Activated CD4-positive, alpha-beta T cell treated with anti-CD3 and anti-CD28 coated beads, Interleukin-2, amount 10 ng/mL, durations not matched to agents 24 days and 14 days (primary cell): Measurements from ENCODE around the gene NDOR1. TPM values are rescaled to one million over a fixed set of nuclear protein-coding genes. Genes with fewer than 3 reads are reported as not detected.

Experiments used
- DNase-seq: peaks from one replicate; pipeline ENCODE4 v3.0.0; 2022
- H3K27ac Mint-ChIP-seq: one replicate; pipeline ENCODE4 v1.8.0; 2022; ENCODE audit warnings: mild to moderate bottlenecking, mixed read lengths
- H3K27me3 Mint-ChIP-seq: one replicate; pipeline ENCODE4 v1.8.0; 2022; ENCODE audit warnings: mixed read lengths
- H3K36me3 Mint-ChIP-seq: one replicate; pipeline ENCODE4 v1.8.0; 2022; ENCODE audit warnings: low read depth, mild to moderate bottlenecking, mixed read lengths
- H3K4me1 Mint-ChIP-seq: one replicate; pipeline ENCODE4 v1.8.0; 2021; ENCODE audit warnings: mixed read lengths
- H3K4me3 Mint-ChIP-seq: one replicate; pipeline ENCODE4 v1.8.0; 2022; ENCODE audit warnings: mild to moderate bottlenecking, moderate library complexity, mixed read lengths
- H3K9me3 Mint-ChIP-seq: one replicate; pipeline ENCODE4 v1.8.0; 2021; ENCODE audit warnings: mixed read lengths
- intact Hi-C: fragments of 100-400 bp; cut with micrococcal nuclease; formaldehyde crosslinking; loops from one replicate; pipeline ENCODE4 v1.15.1; 2023
- total RNA-seq: library from RNA; stranded (reverse); gene quantifications from 2 replicates; pipeline ENCODE4 v1.2.3, GENCODE V29; 2022

Gene NDOR1
- total RNA-seq, 1 donor from 2014 or later: 45.1 TPM

DNA sequence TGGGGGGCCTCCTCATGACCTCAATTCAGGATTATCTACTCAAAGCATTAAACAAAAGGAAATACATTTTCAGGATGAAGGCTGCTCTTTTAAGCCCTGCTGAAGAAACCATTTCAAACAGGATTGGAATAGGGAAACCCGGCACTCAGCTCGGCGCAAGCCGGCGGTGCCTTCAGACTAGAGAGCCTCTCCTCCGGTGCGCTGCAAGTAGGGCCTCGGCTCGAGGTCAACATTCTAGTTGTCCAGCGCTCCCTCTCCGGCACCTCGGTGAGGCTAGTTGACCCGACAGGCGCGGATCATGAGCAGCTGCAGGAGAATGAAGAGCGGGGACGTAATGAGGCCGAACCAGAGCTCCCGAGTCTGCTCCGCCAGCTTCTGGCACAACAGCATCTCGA lies 772 bp upstream of the NDOR1 start:
- no peak for DNase-seq
- H3K27ac Mint-ChIP-seq: peak overlapping the region; percentile 91
- no peaks in the 10 kb centered on the region for H3K27me3 Mint-ChIP-seq
- intact Hi-C loops: loop anchor here (1.0 to 5.0 kb wide), 4 partner anchors 16 to 75 kb away; partner anchors contain the start of genes ANAPC2, SSNA1 and TUBB4B
- peak overlapping the region; percentile 94 for H3K4me3 Mint-ChIP-seq
- peaks cover 24% of the 10 kb centered on the region for H3K36me3 Mint-ChIP-seq
- no peaks in the 10 kb centered on the region for H3K9me3 Mint-ChIP-seq
- H3K4me1 Mint-ChIP-seq: peaks cover 30% of the 10 kb centered on the region

DNA sequence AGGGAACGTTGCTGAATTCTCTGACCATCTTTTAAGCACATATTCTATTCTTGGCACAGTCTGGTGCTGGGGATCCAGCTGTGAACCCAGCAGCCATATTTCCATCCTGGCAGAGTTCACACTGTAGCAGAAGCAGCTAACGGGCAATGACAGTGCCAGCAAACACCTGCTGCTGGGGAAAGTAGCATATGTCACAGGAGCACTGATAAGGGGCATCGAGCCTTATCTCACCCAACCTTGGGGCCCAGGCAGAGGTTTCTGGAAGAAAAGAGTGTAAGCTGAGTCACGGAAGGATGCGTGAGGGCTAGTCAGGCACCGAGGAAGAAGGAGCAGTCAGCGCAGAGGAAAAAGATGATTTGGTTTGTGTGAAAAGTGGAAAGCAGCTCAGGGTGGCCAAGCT lies 1.1 kb downstream of the NDOR1 start:
- Mint-ChIP-seq H3K27ac (peak overlapping the region; percentile 93), H3K36me3 (peaks cover 26% of the 10 kb centered on the region), H3K27me3 (no peaks in the 10 kb centered on the region), H3K4me3 (peak overlapping the region; percentile 94), H3K9me3 (no peaks in the 10 kb centered on the region), H3K4me1 (peaks cover 28% of the 10 kb centered on the region)
- DNase-seq: no peak
- intact Hi-C loops: no loop called here

DNA sequence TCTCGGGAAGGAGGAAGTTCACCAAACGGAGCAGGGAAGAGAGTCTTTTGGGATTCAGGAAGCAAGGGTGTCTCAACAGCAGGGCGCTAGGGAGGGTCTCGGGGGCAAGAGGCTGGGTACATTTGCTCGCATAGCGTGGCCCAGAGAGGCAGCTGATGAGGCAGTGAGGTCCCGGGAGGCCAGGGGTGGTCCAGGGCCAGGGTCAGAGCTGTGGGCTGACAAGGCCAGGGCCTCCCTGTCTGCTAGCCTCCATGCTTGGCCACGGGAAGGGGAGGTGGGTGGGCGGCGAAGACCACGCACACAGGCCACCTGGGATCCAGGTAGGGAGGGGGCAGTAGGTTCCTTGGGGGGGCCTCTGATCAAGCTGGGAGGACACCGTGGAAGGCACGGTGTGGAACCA lies 6.0 kb downstream of the NDOR1 start:
- H3K4me1 Mint-ChIP-seq: peaks cover 11% of the 10 kb centered on the region
- H3K27ac Mint-ChIP-seq: no peak overlapping the region
- no peaks in the 10 kb centered on the region for H3K9me3 Mint-ChIP-seq
- intact Hi-C loops: no loop called here
- no peak overlapping the region for H3K4me3 Mint-ChIP-seq
- no peaks in the 10 kb centered on the region for H3K27me3 Mint-ChIP-seq
- DNase-seq: no peak
- peaks cover 21% of the 10 kb centered on the region for H3K36me3 Mint-ChIP-seq

DNA sequence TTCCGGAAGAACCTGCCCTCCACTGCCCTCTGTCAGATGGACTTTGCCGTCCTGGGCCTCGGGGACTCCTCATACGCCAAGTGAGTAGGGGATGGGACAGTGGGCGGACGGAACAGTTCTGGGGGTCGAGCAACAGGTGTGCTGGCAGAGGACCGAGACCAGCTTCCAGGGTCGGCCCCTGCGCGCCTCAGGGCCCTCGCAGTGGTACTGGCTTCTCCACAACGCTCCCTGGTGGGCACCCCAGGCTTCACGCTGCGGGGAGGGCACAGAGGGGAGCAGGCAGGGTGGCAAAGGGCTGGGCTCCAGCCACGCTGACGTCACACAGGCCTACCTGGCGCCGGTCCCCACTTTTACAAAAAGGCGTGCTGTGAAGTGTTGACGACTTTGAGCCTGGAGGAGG lies 7.0 kb downstream of the NDOR1 start:
- Mint-ChIP-seq H3K4me3 (no peak overlapping the region), H3K27me3 (no peaks in the 10 kb centered on the region), H3K4me1 (peaks cover 1% of the 10 kb centered on the region), H3K36me3 (peaks cover 16% of the 10 kb centered on the region), H3K27ac (no peak overlapping the region), H3K9me3 (no peaks in the 10 kb centered on the region)
- intact Hi-C loops: no loop called here
- DNase-seq: no peak

- H3K36me3 Mint-ChIP-seq: peaks cover 11% of the 10 kb centered on the region
- H3K9me3 Mint-ChIP-seq: no peaks in the 10 kb centered on the region
- no peaks in the 10 kb centered on the region for H3K4me1 Mint-ChIP-seq
- no peak for DNase-seq
- no peak overlapping the region for H3K27ac Mint-ChIP-seq
- H3K27me3 Mint-ChIP-seq: no peaks in the 10 kb centered on the region
- intact Hi-C loops: no loop called here
- no peak overlapping the region for H3K4me3 Mint-ChIP-seq
These were observed 7.9 kb downstream of the NDOR1 start for GRCh38 chr9:137213160-137214060.

DNA sequence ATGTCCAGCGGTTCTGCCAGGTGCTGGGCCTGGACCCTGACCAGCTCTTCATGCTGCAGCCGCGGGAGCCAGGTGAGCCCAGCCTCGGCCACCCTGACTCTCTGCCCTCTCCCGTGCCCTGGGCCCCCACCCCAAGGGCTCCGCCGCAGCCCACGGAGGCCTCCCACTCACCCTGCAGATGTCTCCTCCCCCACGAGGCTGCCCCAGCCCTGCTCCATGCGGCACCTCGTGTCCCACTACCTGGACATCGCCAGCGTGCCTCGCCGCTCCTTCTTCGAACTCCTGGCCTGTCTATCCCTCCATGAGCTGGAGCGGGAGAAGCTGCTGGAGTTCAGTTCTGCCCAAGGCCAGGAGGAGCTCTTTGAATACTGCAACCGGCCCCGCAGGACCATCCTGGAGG lies 9.1 kb downstream of the NDOR1 start:
- H3K27ac Mint-ChIP-seq: no peak overlapping the region
- intact Hi-C loops: no loop called here
- peaks cover 6% of the 10 kb centered on the region for H3K36me3 Mint-ChIP-seq
- no peak for DNase-seq
- no peaks in the 10 kb centered on the region for H3K9me3 Mint-ChIP-seq
- H3K27me3 Mint-ChIP-seq: no peaks in the 10 kb centered on the region
- H3K4me3 Mint-ChIP-seq: no peak overlapping the region
- no peaks in the 10 kb centered on the region for H3K4me1 Mint-ChIP-seq

- DNase-seq: no peak
- H3K27me3 Mint-ChIP-seq: no peaks in the 10 kb centered on the region
- H3K4me1 Mint-ChIP-seq: no peaks in the 10 kb centered on the region
- H3K27ac Mint-ChIP-seq: no peak overlapping the region
- peaks cover 4% of the 10 kb centered on the region for H3K36me3 Mint-ChIP-seq
- intact Hi-C loops: no loop called here
- no peaks in the 10 kb centered on the region for H3K9me3 Mint-ChIP-seq
- no peak overlapping the region for H3K4me3 Mint-ChIP-seq
These were observed 9.9 kb downstream of the NDOR1 start for GRCh38 chr9:137215196-137215986.

GRCh38 chr9:137216188-137216965 lies 10.9 kb downstream of the NDOR1 start:
- no peaks in the 10 kb centered on the region for H3K9me3 Mint-ChIP-seq
- no peak overlapping the region for H3K4me3 Mint-ChIP-seq
- H3K27me3 Mint-ChIP-seq: no peaks in the 10 kb centered on the region
- DNase-seq: no peak
- peaks cover 4% of the 10 kb centered on the region for H3K36me3 Mint-ChIP-seq
- intact Hi-C loops: no loop called here
- no peaks in the 10 kb centered on the region for H3K4me1 Mint-ChIP-seq
- H3K27ac Mint-ChIP-seq: no peak overlapping the region

- no peaks in the 10 kb centered on the region for H3K4me1 Mint-ChIP-seq
- H3K4me3 Mint-ChIP-seq: no peak overlapping the region
- intact Hi-C loops: no loop called here
- no peak overlapping the region for H3K27ac Mint-ChIP-seq
- no peak for DNase-seq
- H3K36me3 Mint-ChIP-seq: peaks cover 4% of the 10 kb centered on the region
- no peaks in the 10 kb centered on the region for H3K27me3 Mint-ChIP-seq
- no peaks in the 10 kb centered on the region for H3K9me3 Mint-ChIP-seq
These were observed 12.0 kb downstream of the NDOR1 start for GRCh38 chr9:137217276-137218211.

DNA sequence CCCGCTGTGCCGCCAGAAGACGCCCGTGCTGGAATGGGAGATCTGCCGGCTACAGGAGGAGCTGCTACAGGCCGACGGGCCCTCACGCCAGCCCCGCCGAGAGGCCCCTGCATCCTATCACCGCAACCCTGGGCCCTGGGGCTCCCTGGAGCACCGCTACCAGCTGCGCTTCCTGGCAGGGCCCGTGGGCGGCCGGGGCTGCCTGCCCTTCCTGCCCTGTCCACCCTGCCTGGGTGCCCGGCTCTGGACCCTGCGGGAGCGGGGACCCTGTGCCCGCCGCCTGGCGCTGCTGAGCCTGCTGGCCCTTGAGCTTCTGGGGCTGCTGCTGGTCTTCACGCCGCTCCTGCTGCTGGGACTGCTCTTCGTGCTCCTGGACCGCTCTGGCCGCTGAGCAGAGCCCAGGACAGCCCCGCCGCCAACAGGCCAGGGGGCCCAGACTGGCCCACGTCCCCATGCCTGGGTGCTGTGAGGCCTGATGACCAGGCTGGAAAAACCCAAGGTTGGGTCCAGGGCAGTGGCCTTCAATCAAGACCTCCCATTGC lies 12.8 kb downstream of the NDOR1 start:
- DNase-seq: no peak
- no peaks in the 10 kb centered on the region for H3K9me3 Mint-ChIP-seq
- intact Hi-C loops: no loop called here
- H3K27me3 Mint-ChIP-seq: no peaks in the 10 kb centered on the region
- H3K36me3 Mint-ChIP-seq: no peaks in the 10 kb centered on the region
- no peak overlapping the region for H3K4me3 Mint-ChIP-seq
- H3K27ac Mint-ChIP-seq: no peak overlapping the region
- H3K4me1 Mint-ChIP-seq: peaks cover 2% of the 10 kb centered on the region

DNA sequence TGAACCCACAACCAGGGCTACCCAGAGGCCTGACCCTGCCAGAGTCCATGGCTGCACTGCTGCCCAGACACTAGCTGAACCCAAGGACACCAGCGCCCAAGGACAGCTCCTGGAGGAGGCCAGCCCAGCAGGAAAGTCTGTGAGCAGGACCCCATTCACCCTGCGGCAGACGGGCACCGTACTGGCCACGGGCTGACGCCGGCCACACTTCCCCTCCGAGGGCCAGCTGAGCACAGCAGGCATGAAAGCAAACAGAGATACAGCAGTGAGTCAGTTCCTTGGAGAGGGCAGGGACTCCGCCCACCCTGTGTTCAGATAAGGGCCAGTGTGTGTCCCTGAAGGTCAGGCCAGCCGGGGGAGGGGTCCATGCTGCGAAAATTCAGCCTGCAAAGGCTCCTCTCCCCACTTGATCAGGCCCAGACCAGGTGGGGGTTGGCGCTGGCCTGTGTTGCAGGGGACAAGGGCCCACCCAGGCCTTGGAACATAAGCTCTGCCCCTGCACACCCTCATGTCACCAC lies 13.3 kb downstream of the NDOR1 start:
- Mint-ChIP-seq H3K4me3 (no peak overlapping the region), H3K27me3 (no peaks in the 10 kb centered on the region), H3K9me3 (no peaks in the 10 kb centered on the region), H3K36me3 (no peaks in the 10 kb centered on the region), H3K4me1 (peaks cover 2% of the 10 kb centered on the region), H3K27ac (no peak overlapping the region)
- intact Hi-C loops: no loop called here
- DNase-seq: no peak

DNA sequence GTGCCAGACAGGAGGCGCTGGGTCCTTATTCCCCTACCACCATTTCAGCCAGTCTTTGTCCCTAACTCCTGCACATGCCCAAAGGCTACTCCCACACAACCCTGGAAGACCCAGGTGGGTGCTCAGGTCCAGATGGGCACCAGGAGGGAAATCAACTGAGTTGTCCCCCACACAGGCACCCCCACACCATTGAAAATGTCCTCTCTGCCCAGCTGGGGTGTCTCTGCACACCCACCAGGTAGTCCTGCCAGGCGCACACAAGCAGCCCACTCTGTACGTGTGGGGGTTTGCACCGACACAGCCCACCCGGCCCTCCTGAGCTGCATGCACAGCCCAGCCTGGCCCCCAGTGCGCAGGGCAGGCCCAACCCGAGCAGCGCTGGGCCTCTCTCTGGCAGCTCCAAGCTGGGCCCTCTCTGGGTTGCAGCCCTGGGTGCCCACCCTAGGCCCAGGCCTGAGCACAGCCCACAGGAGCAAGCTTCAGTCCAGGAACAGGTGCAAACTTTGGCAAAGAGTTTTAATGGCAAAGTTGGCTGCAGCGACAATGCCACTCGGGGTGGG lies 14.3 kb downstream of the NDOR1 start:
- no peak overlapping the region for H3K27ac Mint-ChIP-seq
- intact Hi-C loops: no loop called here
- peak overlapping the region; percentile 45 for H3K4me3 Mint-ChIP-seq
- no peak for DNase-seq
- H3K4me1 Mint-ChIP-seq: peaks cover 4% of the 10 kb centered on the region
- no peaks in the 10 kb centered on the region for H3K27me3 Mint-ChIP-seq
- no peaks in the 10 kb centered on the region for H3K9me3 Mint-ChIP-seq
- H3K36me3 Mint-ChIP-seq: no peaks in the 10 kb centered on the region
